MM.1S (cell line): ENCODE results near the gene SSBP2.
A peak's percentile ranks its signal among the peaks of the same experiment; 100 is the strongest.

Source experiments
- CTCF ChIP-seq: fragments of 300-600 bp; sonication (generic); IDR thresholded peaks from 2 replicates; pipeline ENCODE4 v1.5.1; 2016; ENCODE audit warnings: antibody characterized with exemption, low read length, mixed read lengths
- EZH2phosphoT487 ChIP-seq: fragments of 300-600 bp; sonication (generic); IDR thresholded peaks from 2 replicates; pipeline ENCODE4 v1.6.1; 2018; ENCODE audit warnings: antibody characterized with exemption, low read length

GRCh38 chr5:81425569-81425968 is 325.3 kb downstream of the SSBP2 start:
- TF ChIP-seq CTCF (peak; percentile 56), EZH2phosphoT487 (no peak)
